ENCODE data around the gene ZG16B.
A peak's percentile ranks its signal among the peaks of the same experiment; 100 is the strongest.

The ZG16B gene

DNA sequence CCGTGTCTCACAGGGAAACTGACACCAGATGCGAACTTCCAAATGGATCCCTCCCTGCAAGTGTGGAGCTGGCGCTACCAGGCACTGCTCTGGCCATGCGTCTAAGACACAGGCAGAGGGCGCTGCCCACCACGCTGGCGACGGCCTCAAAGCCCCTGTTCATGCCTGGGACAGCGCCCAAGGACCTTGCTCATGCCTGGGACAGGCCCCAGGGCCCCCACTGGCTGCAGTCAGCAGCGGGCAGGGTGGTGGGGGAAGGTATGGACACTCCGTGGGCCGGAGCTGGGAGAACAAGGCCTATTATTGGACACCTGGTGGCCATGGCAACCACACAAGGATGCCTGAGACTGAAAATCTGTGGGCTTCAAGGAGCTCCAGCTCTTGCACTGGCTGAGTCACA, 8.8 kb downstream of the ZG16B start:
- intact Hi-C loops (cut with micrococcal nuclease), result loop anchor here (1.0 kb wide), 2 partner anchors 29 to 80 kb away; no protein-coding TSS in a partner anchor
- peaks cover 34% of the 10 kb centered on the region for H3K4me1 Mint-ChIP-seq (ENCODE audit: low read depth)
- H3K27me3 Mint-ChIP-seq, result peaks cover 32% of the 10 kb centered on the region
- H3K27ac Mint-ChIP-seq, result no peak overlapping the region
- no peaks in the 10 kb centered on the region for H3K9me3 Mint-ChIP-seq
- no peaks in the 10 kb centered on the region for H3K36me3 Mint-ChIP-seq (ENCODE audit: low read depth)
- no peak overlapping the region for H3K4me3 Mint-ChIP-seq

GRCh38 chr16:2839650-2840450, 9.7 kb downstream of the ZG16B start:
- H3K36me3 Mint-ChIP-seq (ENCODE audit: low read depth), result no peaks in the 10 kb centered on the region

DNA sequence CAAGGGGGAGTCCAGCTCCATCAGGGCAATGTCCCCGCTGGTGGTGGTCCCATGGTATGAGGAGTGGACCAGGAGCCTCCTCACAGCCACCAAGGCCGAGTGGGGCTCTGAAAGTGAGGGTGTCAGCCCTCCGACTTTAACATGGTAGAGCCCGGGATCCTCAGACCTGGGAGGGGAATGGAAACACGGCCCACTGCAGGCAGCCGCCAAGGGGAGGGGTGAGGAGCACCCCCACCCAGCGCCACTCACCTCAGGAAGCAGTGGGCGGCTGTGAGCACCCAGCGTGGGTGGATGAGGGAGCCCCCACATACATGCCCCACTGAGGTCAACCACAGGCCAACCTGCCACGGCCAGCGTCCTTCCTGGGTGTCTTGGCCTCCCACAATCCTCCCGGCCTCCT, 10.8 kb downstream of the ZG16B start:
- Mint-ChIP-seq H3K36me3 (ENCODE audit: low read depth) (no peaks in the 10 kb centered on the region), H3K27ac (no peak overlapping the region), H3K4me1 (ENCODE audit: low read depth) (peaks cover 30% of the 10 kb centered on the region), H3K27me3 (peaks cover 22% of the 10 kb centered on the region), H3K4me3 (no peak overlapping the region), H3K9me3 (no peaks in the 10 kb centered on the region)
- intact Hi-C loops (cut with micrococcal nuclease), result no loop called here

More at GRCh38 chr16:2839650-2840450, 9.7 kb downstream of the ZG16B start:
- Mint-ChIP-seq H3K9me3 (no peaks in the 10 kb centered on the region), H3K27me3 (peaks cover 29% of the 10 kb centered on the region), H3K4me3 (no peak overlapping the region), H3K27ac (no peak overlapping the region), H3K4me1 (ENCODE audit: low read depth) (peaks cover 34% of the 10 kb centered on the region)
- intact Hi-C loops (cut with micrococcal nuclease), result loop anchor here (1.0 kb wide), 2 partner anchors 28 to 79 kb away; no protein-coding TSS in a partner anchor

DNA sequence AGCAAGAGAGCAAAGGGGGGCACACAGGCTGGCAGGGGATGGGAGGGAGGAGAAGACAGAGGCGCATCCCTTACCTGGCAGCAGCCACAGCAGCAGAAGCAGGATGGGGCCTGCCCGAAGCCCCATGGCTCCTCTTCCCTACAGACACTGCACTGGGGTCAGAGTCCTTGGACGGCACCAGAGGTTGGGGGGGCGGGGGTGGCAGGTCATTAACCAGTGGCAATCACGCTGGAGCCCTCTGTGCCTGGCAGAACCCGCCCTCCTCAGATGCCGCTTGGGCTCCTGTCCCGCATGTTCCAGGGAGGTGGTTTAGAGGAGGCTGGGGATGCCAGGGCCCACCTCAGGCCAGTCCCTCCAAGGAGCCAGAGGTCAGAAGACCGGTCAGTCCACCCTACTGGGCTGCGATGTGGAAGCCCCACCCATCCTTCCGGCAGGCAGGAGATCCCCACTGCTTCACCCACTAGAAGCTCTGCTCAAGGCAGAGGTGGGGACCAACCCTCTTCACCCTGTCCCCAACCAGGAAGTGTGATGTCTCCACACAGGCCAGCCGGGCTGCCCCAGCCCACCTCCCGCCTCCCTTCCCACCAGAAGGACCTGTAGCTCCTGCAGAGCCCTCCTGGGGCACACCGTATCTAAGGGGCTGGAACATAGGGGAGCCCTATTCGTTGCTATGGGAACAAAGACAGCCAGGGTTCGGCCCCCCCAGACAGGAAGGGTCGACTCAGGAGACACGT, 11.7 kb downstream of the ZG16B start:
- intact Hi-C loops (cut with micrococcal nuclease), result no loop called here
- Mint-ChIP-seq H3K9me3 (no peaks in the 10 kb centered on the region), H3K27me3 (peaks cover 17% of the 10 kb centered on the region), H3K4me1 (ENCODE audit: low read depth) (peaks cover 25% of the 10 kb centered on the region), H3K27ac (peak overlapping the region; percentile 37), H3K36me3 (ENCODE audit: low read depth) (no peaks in the 10 kb centered on the region), H3K4me3 (peak overlapping the region; percentile 44)

GRCh38 chr16:2842340-2843000, 12.4 kb downstream of the ZG16B start:
- peaks cover 14% of the 10 kb centered on the region for H3K27me3 Mint-ChIP-seq
- H3K36me3 Mint-ChIP-seq (ENCODE audit: low read depth), result no peaks in the 10 kb centered on the region
- H3K27ac Mint-ChIP-seq, result peak overlapping the region; percentile 37
- H3K9me3 Mint-ChIP-seq, result no peaks in the 10 kb centered on the region
- peak overlapping the region; percentile 44 for H3K4me3 Mint-ChIP-seq
- H3K4me1 Mint-ChIP-seq (ENCODE audit: low read depth), result peaks cover 25% of the 10 kb centered on the region
- intact Hi-C loops (cut with micrococcal nuclease), result no loop called here

DNA sequence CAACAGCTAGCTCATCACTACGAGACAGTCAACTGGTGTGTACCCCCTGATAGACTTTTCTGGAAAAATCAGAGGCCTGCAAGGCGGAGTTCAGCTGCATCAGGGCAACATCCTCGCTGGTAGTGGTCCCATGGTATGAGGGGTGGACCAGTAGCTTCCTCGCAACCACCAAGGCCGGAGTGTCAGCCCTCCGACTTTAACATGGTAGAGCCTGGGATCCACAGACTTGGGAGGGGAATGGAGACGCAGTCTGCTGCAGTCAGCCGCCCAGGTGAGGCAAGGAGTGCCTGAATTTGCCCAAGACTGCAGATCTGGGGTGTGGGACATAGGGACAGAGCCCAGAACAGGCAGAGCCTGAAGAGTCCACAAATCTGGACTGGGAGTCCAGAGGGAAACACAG, 13.4 kb downstream of the ZG16B start:
- Mint-ChIP-seq H3K9me3 (no peaks in the 10 kb centered on the region), H3K4me1 (ENCODE audit: low read depth) (peaks cover 21% of the 10 kb centered on the region), H3K4me3 (no peak overlapping the region), H3K36me3 (ENCODE audit: low read depth) (no peaks in the 10 kb centered on the region), H3K27me3 (peaks cover 9% of the 10 kb centered on the region), H3K27ac (no peak overlapping the region)
- intact Hi-C loops (cut with micrococcal nuclease), result no loop called here

GRCh38 chr16:2845116-2845515, 15.0 kb downstream of the ZG16B start:
- H3K36me3 Mint-ChIP-seq (ENCODE audit: low read depth), result no peaks in the 10 kb centered on the region
- intact Hi-C loops (cut with micrococcal nuclease), result no loop called here
- peaks cover 30% of the 10 kb centered on the region for H3K4me1 Mint-ChIP-seq (ENCODE audit: low read depth)
- peaks cover 17% of the 10 kb centered on the region for H3K27me3 Mint-ChIP-seq
- H3K27ac Mint-ChIP-seq, result no peak overlapping the region
- H3K4me3 Mint-ChIP-seq, result no peak overlapping the region
- H3K9me3 Mint-ChIP-seq, result no peaks in the 10 kb centered on the region

GRCh38 chr16:2846511-2847310, 16.6 kb downstream of the ZG16B start:
- no peaks in the 10 kb centered on the region for H3K36me3 Mint-ChIP-seq (ENCODE audit: low read depth)
- H3K27ac Mint-ChIP-seq, result no peak overlapping the region
- no peaks in the 10 kb centered on the region for H3K9me3 Mint-ChIP-seq
- peaks cover 28% of the 10 kb centered on the region for H3K27me3 Mint-ChIP-seq
- H3K4me3 Mint-ChIP-seq, result no peak overlapping the region
- peaks cover 27% of the 10 kb centered on the region for H3K4me1 Mint-ChIP-seq (ENCODE audit: low read depth)
- intact Hi-C loops (cut with micrococcal nuclease), result no loop called here

DNA sequence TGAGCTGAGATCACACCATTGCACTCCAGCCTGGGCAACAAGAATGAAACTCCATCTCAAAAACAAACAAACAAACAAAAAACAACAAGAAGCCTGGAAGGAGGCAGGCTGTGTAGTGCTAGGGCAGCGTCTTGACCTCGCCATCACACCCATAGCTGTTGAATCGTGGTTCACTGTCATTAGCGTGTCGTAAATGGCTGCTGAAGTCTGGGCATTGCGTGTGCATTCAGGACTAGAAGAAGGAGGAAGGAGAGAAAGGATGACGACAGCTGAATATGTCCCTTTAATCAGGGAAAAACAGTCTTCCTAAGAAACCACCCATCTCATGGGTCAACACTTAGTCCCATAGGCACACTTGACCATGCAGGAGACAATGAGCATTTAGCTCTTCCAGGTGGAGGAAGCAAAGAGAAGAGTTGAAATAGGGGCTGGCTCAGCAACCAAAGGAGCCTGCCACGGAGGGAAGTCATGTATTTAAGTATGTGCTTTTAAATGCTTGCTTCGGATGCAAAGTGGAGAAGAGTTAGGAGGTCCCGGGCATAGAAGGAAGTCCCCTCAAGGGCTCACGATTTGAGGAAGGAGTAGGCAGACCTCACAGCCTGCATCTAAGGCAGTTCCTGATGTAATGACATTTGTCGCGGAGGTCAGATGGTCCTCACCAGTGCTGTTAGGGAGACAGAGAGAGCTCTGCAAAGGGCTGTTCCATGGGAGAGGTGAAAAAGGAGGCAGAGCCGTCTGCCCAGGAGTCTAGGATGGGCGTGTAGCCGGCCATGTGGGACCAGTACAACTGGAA, 19.0 kb downstream of the ZG16B start:
- peaks cover 49% of the 10 kb centered on the region for H3K27me3 Mint-ChIP-seq
- no peaks in the 10 kb centered on the region for H3K36me3 Mint-ChIP-seq (ENCODE audit: low read depth)
- H3K4me3 Mint-ChIP-seq, result no peak overlapping the region
- intact Hi-C loops (cut with micrococcal nuclease), result no loop called here
- H3K9me3 Mint-ChIP-seq, result peaks cover 3% of the 10 kb centered on the region
- no peak overlapping the region for H3K27ac Mint-ChIP-seq
- peaks cover 17% of the 10 kb centered on the region for H3K4me1 Mint-ChIP-seq (ENCODE audit: low read depth)

DNA sequence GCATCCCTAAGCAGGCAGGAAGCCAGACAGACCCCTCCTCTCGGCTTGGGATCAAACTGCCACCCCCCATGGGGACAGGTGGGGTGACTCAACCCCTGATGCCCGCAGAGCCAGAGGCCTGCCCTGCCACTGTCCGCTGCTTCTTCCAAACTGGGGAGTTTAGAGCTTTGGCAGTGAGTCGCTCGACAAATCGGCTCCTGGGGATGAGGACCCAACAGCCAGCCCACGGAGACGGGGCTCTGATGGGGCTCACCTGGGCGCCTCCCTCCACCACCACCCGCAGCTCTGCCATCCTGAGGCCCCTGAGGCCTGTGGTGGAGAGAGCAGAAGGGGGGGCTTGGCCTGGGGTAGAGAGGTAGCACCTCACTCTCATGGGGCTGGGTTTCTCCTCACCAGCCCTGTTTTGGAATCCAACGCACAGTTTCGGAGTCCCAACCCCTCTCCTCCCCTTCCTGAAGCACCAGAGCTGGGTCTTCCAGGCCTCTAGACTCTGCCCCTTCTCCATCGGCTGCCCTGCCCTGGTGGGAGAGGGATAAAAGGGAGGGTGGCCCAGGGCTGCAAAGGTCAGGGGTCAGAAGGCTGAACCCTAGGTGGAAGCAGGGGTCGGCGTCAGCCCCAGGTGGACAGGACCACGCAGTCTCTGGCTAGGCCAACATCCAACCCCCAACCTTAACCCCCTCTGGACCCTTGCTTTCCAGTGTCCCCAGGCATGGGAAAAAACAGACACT, 22.1 kb downstream of the ZG16B start:
- H3K27me3 Mint-ChIP-seq, result peaks cover 58% of the 10 kb centered on the region
- intact Hi-C loops (cut with micrococcal nuclease), result no loop called here
- no peak overlapping the region for H3K4me3 Mint-ChIP-seq
- H3K9me3 Mint-ChIP-seq, result peaks cover 12% of the 10 kb centered on the region
- H3K36me3 Mint-ChIP-seq (ENCODE audit: low read depth), result no peaks in the 10 kb centered on the region
- peaks cover 31% of the 10 kb centered on the region for H3K4me1 Mint-ChIP-seq (ENCODE audit: low read depth)
- no peak overlapping the region for H3K27ac Mint-ChIP-seq

GRCh38 chr16:2852731-2853507, 22.8 kb downstream of the ZG16B start:
- H3K4me1 Mint-ChIP-seq (ENCODE audit: low read depth), result peaks cover 38% of the 10 kb centered on the region
- no peak overlapping the region for H3K4me3 Mint-ChIP-seq
- peaks cover 12% of the 10 kb centered on the region for H3K9me3 Mint-ChIP-seq
- intact Hi-C loops (cut with micrococcal nuclease), result no loop called here
- no peaks in the 10 kb centered on the region for H3K36me3 Mint-ChIP-seq (ENCODE audit: low read depth)
- H3K27me3 Mint-ChIP-seq, result peaks cover 64% of the 10 kb centered on the region
- H3K27ac Mint-ChIP-seq, result no peak overlapping the region

GRCh38 chr16:2853531-2854073, 23.5 kb downstream of the ZG16B start:
- peaks cover 12% of the 10 kb centered on the region for H3K9me3 Mint-ChIP-seq
- peaks cover 68% of the 10 kb centered on the region for H3K27me3 Mint-ChIP-seq
- H3K4me1 Mint-ChIP-seq (ENCODE audit: low read depth), result peaks cover 42% of the 10 kb centered on the region
- intact Hi-C loops (cut with micrococcal nuclease), result no loop called here
- no peak overlapping the region for H3K4me3 Mint-ChIP-seq
- no peak overlapping the region for H3K27ac Mint-ChIP-seq
- H3K36me3 Mint-ChIP-seq (ENCODE audit: low read depth), result no peaks in the 10 kb centered on the region

Data from dendritic cell treated with granulocyte-macrophage colony-stimulating factor and Interleukin-4, amounts not matched to agents 40 ng/mL and 50 ng/mL, for 4 days (primary cell).